T-helper 17 cell (primary cell): ENCODE data around the gene DDX23. TPM values are rescaled to one million over a fixed set of nuclear protein-coding genes. Genes with fewer than 3 reads are reported as not detected.
A peak's percentile ranks its signal among the peaks of the same experiment; 100 is the strongest.

Experiments
- ATAC-seq: fragments of 150-1000 bp; cut with Tn5 transposase; 2 replicates; pipeline ENCODE4 v1.10.0; 2021; ENCODE audit warnings: mild to moderate bottlenecking, moderate library complexity
- DNase-seq, 3 donors: peaks; one replicate each; pipeline versions ENCODE4 v3.0.0 to v3.0.0-alpha.2; 2020 to 2021
- H3K9me3 ChIP-seq: one replicate; pipeline ENCODE4 v1.7.0; 2013; ENCODE audit warnings: low read length, mild to moderate bottlenecking; ENCODE audit not compliant: control insufficient read depth, poor library complexity, severe bottlenecking
- H3K27ac Mint-ChIP-seq: one replicate; pipeline ENCODE4 v1.8.0; 2022; ENCODE audit warnings: mild to moderate bottlenecking, moderate library complexity, mixed read lengths
- H3K27me3 Mint-ChIP-seq: one replicate; pipeline ENCODE4 v1.8.0; 2022; ENCODE audit warnings: mixed read lengths
- H3K36me3 Mint-ChIP-seq: one replicate; pipeline ENCODE4 v1.8.0; 2022; ENCODE audit warnings: low read depth, mixed read lengths
- H3K4me1 Mint-ChIP-seq: one replicate; pipeline ENCODE4 v1.8.0; 2022; ENCODE audit warnings: mild to moderate bottlenecking, mixed read lengths
- H3K4me3 Mint-ChIP-seq: one replicate; pipeline ENCODE4 v1.8.0; 2022; ENCODE audit warnings: mild to moderate bottlenecking, moderate library complexity, mixed read lengths
- total RNA-seq, 4 donors: library from RNA in 2 of 4; stranded (reverse) in 2 of 4; gene quantifications; one replicate each; pipeline ENCODE4 v1.2.3 and lab custom pipeline; 2022 to 2026

The DDX23 gene
- total RNA-seq, 2 donors from 2014 or later, result 61.7 to 76.3 TPM

- Mint-ChIP-seq H3K4me1 (peaks cover 8% of the 10 kb centered on the region), H3K27ac (no peak overlapping the region), H3K27me3 (peaks cover 11% of the 10 kb centered on the region), H3K36me3 (no peaks in the 10 kb centered on the region), H3K4me3 (no peak overlapping the region)
- ATAC-seq, result peak; percentile 82
- no peaks in the 10 kb centered on the region for H3K9me3 ChIP-seq
- peak in 2 of 3 donors; percentile 37 to 43 for DNase-seq
Observed at GRCh38 chr12:48795550-48796455, 56.2 kb downstream of the DDX23 start.

GRCh38 chr12:48794870-48795269, 57.1 kb downstream of the DDX23 start:
- H3K9me3 ChIP-seq, result no peaks in the 10 kb centered on the region
- H3K4me3 Mint-ChIP-seq, result no peak overlapping the region
- DNase-seq, result no peak
- no peaks in the 10 kb centered on the region for H3K36me3 Mint-ChIP-seq
- H3K4me1 Mint-ChIP-seq, result peaks cover 8% of the 10 kb centered on the region
- peaks cover 18% of the 10 kb centered on the region for H3K27me3 Mint-ChIP-seq
- no peak overlapping the region for H3K27ac Mint-ChIP-seq
- no peak for ATAC-seq

- H3K4me3 Mint-ChIP-seq, result no peak overlapping the region
- peaks cover 8% of the 10 kb centered on the region for H3K4me1 Mint-ChIP-seq
- H3K27ac Mint-ChIP-seq, result no peak overlapping the region
- no peaks in the 10 kb centered on the region for H3K36me3 Mint-ChIP-seq
- ATAC-seq (no peak), DNase-seq (no peak)
- no peaks in the 10 kb centered on the region for H3K9me3 ChIP-seq
- peaks cover 23% of the 10 kb centered on the region for H3K27me3 Mint-ChIP-seq
Observed at GRCh38 chr12:48793696-48794095, 58.3 kb downstream of the DDX23 start.

- DNase-seq (no peak), ATAC-seq (no peak)
- H3K27me3 Mint-ChIP-seq, result peaks cover 54% of the 10 kb centered on the region
- H3K4me1 Mint-ChIP-seq, result peaks cover 10% of the 10 kb centered on the region
- H3K36me3 Mint-ChIP-seq, result peaks cover 5% of the 10 kb centered on the region
- no peaks in the 10 kb centered on the region for H3K9me3 ChIP-seq
- peak overlapping the region; percentile 83 for H3K4me3 Mint-ChIP-seq
- H3K27ac Mint-ChIP-seq, result no peak overlapping the region
Observed at GRCh38 chr12:48789858-48790326, 62.1 kb downstream of the DDX23 start.

- peak within 1 kb of the TSS; percentile 83 for H3K4me3 Mint-ChIP-seq
- H3K9me3 ChIP-seq, result no peaks in the 10 kb centered on the region
- H3K27me3 Mint-ChIP-seq, result peaks cover 53% of the 10 kb centered on the region
- ATAC-seq, result no peak
- H3K4me1 Mint-ChIP-seq, result peaks cover 9% of the 10 kb centered on the region
- DNase-seq, result no peak
- peaks cover 5% of the 10 kb centered on the region for H3K36me3 Mint-ChIP-seq
- no peak within 1 kb of the TSS for H3K27ac Mint-ChIP-seq
Observed at GRCh38 chr12:48788854-48789775, 62.8 kb downstream of the DDX23 start, which contains the start of gene ADCY6. ADCY6 (minus strand) TSS chr12:48789089; CDS start chr12:48783434, 5,655 bp downstream.

- ATAC-seq, result no peak
- Mint-ChIP-seq H3K36me3 (peaks cover 5% of the 10 kb centered on the region), H3K4me3 (peak overlapping the region; percentile 83), H3K27me3 (peaks cover 53% of the 10 kb centered on the region), H3K4me1 (peaks cover 9% of the 10 kb centered on the region), H3K27ac (no peak overlapping the region)
- no peaks in the 10 kb centered on the region for H3K9me3 ChIP-seq
- no peak for DNase-seq
Observed at GRCh38 chr12:48788524-48788853, 63.5 kb downstream of the DDX23 start.

GRCh38 chr12:48787791-48788523, 64.0 kb downstream of the DDX23 start:
- H3K4me3 Mint-ChIP-seq, result peak overlapping the region; percentile 83
- H3K4me1 Mint-ChIP-seq, result peaks cover 9% of the 10 kb centered on the region
- H3K27me3 Mint-ChIP-seq, result peaks cover 53% of the 10 kb centered on the region
- DNase-seq (no peak), ATAC-seq (no peak)
- H3K9me3 ChIP-seq, result no peaks in the 10 kb centered on the region
- H3K27ac Mint-ChIP-seq, result no peak overlapping the region
- peaks cover 5% of the 10 kb centered on the region for H3K36me3 Mint-ChIP-seq

- Mint-ChIP-seq H3K36me3 (peaks cover 5% of the 10 kb centered on the region), H3K4me1 (peaks cover 9% of the 10 kb centered on the region), H3K4me3 (peak overlapping the region; percentile 41), H3K27ac (no peak overlapping the region), H3K27me3 (peaks cover 61% of the 10 kb centered on the region)
- ATAC-seq, result no peak
- no peak for DNase-seq
- H3K9me3 ChIP-seq, result no peaks in the 10 kb centered on the region
Observed at GRCh38 chr12:48786591-48787544, 65.1 kb downstream of the DDX23 start.

GRCh38 chr12:48783432-48783831, 68.5 kb downstream of the DDX23 start:
- no peak for DNase-seq
- Mint-ChIP-seq H3K4me3 (no peak overlapping the region), H3K36me3 (peaks cover 5% of the 10 kb centered on the region), H3K27ac (no peak overlapping the region), H3K4me1 (peaks cover 6% of the 10 kb centered on the region), H3K27me3 (peaks cover 44% of the 10 kb centered on the region)
- H3K9me3 ChIP-seq, result no peaks in the 10 kb centered on the region
- no peak for ATAC-seq

- H3K27me3 Mint-ChIP-seq, result peaks cover 39% of the 10 kb centered on the region
- no peak overlapping the region for H3K27ac Mint-ChIP-seq
- DNase-seq, result no peak
- H3K4me3 Mint-ChIP-seq, result no peak overlapping the region
- peaks cover 3% of the 10 kb centered on the region for H3K36me3 Mint-ChIP-seq
- no peak for ATAC-seq
- peaks cover 4% of the 10 kb centered on the region for H3K4me1 Mint-ChIP-seq
- H3K9me3 ChIP-seq, result no peaks in the 10 kb centered on the region
Observed at GRCh38 chr12:48782457-48783395, 69.2 kb downstream of the DDX23 start.

- peaks cover 2% of the 10 kb centered on the region for H3K36me3 Mint-ChIP-seq
- DNase-seq (no peak), ATAC-seq (no peak)
- H3K27me3 Mint-ChIP-seq, result peaks cover 37% of the 10 kb centered on the region
- no peak overlapping the region for H3K27ac Mint-ChIP-seq
- H3K4me1 Mint-ChIP-seq, result peaks cover 2% of the 10 kb centered on the region
- no peak overlapping the region for H3K4me3 Mint-ChIP-seq
- H3K9me3 ChIP-seq, result no peaks in the 10 kb centered on the region
Observed at GRCh38 chr12:48781750-48782456, 70.1 kb downstream of the DDX23 start.
